KMS-11 (cell line): ENCODE data around the gene MED13L.

Source experiments
- H2AFZ ChIP-seq: fragments of 200-600 bp; sonication (generic); 2 replicates; pipeline ENCODE4 v1.6.1; 2016; ENCODE audit warnings: antibody characterized with exemption, mixed run types, low read depth
- H3K27ac ChIP-seq: fragments of 200-600 bp; sonication (generic); 2 replicates; pipeline ENCODE4 v1.6.1; 2016; ENCODE audit warnings: mild to moderate bottlenecking, mixed run types
- H3K27me3 ChIP-seq: fragments of 200-600 bp; sonication (generic); 2 replicates; pipeline ENCODE4 v1.6.1; 2017; ENCODE audit warnings: mild to moderate bottlenecking, low read depth, mixed run types, moderate library complexity; ENCODE audit not compliant: insufficient read depth
- H3K36me3 ChIP-seq: fragments of 200-600 bp; sonication (generic); 2 replicates; pipeline ENCODE4 v1.6.1; 2017; ENCODE audit warnings: mild to moderate bottlenecking, mixed run types; ENCODE audit not compliant: insufficient read depth
- H3K4me1 ChIP-seq: fragments of 200-600 bp; sonication (generic); 2 replicates; pipeline ENCODE4 v1.6.1; 2016; ENCODE audit warnings: mild to moderate bottlenecking, low read depth, mixed run types; ENCODE audit not compliant: poor library complexity, severe bottlenecking
- H3K4me2 ChIP-seq: fragments of 200-600 bp; sonication (generic); 2 replicates; pipeline ENCODE4 v1.7.0; 2016; ENCODE audit warnings: mild to moderate bottlenecking, mixed run types
- H3K4me3 ChIP-seq: fragments of 200-600 bp; sonication (generic); IDR thresholded peaks from 2 replicates; pipeline ENCODE4 v1.6.1; 2017; ENCODE audit warnings: low read depth, low read length, mixed read lengths; ENCODE audit not compliant: insufficient read depth
- H3K79me2 ChIP-seq: fragments of 200-600 bp; sonication (generic); 2 replicates; pipeline ENCODE4 v1.6.1; 2016; ENCODE audit warnings: low read depth, mixed run types; ENCODE audit not compliant: insufficient read depth
- H3K9ac ChIP-seq: fragments of 200-600 bp; sonication (generic); 2 replicates; pipeline ENCODE4 v1.6.1; 2016; ENCODE audit warnings: mild to moderate bottlenecking, mixed run types
- H4K20me1 ChIP-seq: fragments of 200-600 bp; sonication (generic); 2 replicates; pipeline ENCODE4 v1.6.1; 2016; ENCODE audit warnings: mild to moderate bottlenecking, mixed run types; ENCODE audit not compliant: insufficient read depth
- TF ChIP-seq, protein P1 (sequence below): fragments of 200-600 bp; sonication (generic); conservative IDR thresholded peaks from 2 replicates; pipeline ENCODE4 v1.6.1; 2017; ENCODE audit warnings: low read depth, mild to moderate bottlenecking, antibody characterized with exemption, low read length, moderate library complexity, mixed read lengths

MED13L gene

DNA sequence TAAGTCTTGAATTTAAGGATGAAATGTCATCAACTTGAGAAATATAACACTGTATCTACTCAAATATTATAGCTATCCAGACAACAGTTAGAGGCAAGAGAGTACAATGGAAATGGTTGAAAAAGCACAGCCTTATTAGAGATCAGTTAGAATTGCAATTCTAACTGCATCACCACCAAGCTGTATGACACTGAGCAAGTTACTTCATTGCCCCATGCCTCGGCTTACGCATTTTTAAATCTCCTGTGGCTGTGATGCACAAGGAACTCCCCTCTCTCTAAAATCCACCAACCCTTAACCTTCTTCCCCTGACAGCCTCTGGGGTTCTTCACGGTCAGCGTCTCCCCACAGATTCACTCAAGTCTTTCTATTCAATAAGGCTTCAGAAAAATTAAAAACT is 75.1 kb downstream of the MED13L start:
- TF ChIP-seq, protein P1, sequence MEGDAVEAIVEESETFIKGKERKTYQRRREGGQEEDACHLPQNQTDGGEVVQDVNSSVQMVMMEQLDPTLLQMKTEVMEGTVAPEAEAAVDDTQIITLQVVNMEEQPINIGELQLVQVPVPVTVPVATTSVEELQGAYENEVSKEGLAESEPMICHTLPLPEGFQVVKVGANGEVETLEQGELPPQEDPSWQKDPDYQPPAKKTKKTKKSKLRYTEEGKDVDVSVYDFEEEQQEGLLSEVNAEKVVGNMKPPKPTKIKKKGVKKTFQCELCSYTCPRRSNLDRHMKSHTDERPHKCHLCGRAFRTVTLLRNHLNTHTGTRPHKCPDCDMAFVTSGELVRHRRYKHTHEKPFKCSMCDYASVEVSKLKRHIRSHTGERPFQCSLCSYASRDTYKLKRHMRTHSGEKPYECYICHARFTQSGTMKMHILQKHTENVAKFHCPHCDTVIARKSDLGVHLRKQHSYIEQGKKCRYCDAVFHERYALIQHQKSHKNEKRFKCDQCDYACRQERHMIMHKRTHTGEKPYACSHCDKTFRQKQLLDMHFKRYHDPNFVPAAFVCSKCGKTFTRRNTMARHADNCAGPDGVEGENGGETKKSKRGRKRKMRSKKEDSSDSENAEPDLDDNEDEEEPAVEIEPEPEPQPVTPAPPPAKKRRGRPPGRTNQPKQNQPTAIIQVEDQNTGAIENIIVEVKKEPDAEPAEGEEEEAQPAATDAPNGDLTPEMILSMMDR: no peak

DNA sequence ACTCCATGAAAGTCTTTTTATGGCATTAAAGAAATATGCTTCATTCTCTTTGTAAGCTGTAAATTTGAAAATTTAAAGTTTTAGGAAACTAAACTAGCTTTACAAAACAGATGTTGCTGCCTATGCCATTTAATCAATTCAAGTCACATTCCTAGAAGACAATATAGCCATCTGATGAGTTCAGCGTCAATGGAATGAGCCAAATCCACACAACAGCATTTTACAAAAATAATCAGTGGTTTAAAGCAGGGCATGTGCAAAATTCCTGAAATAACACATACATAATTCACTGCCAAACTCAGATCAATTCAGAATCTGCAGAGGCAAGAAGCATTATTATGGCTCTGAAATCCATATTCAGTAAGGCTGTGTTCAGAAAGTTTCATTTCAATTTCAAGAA is 75.6 kb downstream of the MED13L start:
- no peak overlapping the region for H3K27ac ChIP-seq
- TF ChIP-seq, protein P1: no peak
- peaks cover 56% of the 10 kb centered on the region for H3K79me2 ChIP-seq
- H3K9ac ChIP-seq: no peak overlapping the region
- no peak overlapping the region for H3K4me3 ChIP-seq
- H2AFZ ChIP-seq: no peak overlapping the region
- H4K20me1 ChIP-seq: no peaks in the 10 kb centered on the region
- peaks cover 42% of the 10 kb centered on the region for H3K4me1 ChIP-seq
- H3K4me2 ChIP-seq: no peak overlapping the region
- no peaks in the 10 kb centered on the region for H3K36me3 ChIP-seq
- H3K27me3 ChIP-seq: no peaks in the 10 kb centered on the region

More for the DNA sequence above, 75.1 kb downstream of the MED13L start:
- no peak overlapping the region for H3K9ac ChIP-seq
- H4K20me1 ChIP-seq: 0 out of 2 replicates have a peak, but pooled peaks cover 1% of the 10 kb centered on the region
- H3K4me2 ChIP-seq: no peak overlapping the region
- no peak overlapping the region for H3K27ac ChIP-seq
- H3K4me3 ChIP-seq: no peak overlapping the region
- peaks cover 52% of the 10 kb centered on the region for H3K79me2 ChIP-seq
- no peaks in the 10 kb centered on the region for H3K36me3 ChIP-seq
- no peak overlapping the region for H2AFZ ChIP-seq
- H3K27me3 ChIP-seq: no peaks in the 10 kb centered on the region
- H3K4me1 ChIP-seq: peaks cover 37% of the 10 kb centered on the region

DNA sequence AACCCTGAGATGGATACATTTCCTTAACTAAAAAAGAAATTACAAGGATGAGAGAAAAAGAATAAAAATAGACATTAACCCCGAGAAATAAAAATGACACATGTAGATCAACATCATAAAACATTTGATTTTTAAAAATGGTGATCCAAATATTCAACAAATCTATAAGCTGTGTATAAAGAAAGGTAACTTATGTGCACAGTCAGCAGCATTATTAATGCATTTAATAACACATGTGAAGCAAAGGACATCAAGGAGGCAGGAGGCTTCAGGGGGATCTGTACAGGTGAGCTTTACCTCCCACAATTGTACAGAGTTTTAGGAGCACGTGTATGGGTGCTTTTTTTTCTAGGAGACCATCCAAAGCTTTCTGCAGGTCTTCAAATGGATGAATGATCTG is 76.1 kb downstream of the MED13L start:
- no peaks in the 10 kb centered on the region for H3K27me3 ChIP-seq
- no peak overlapping the region for H2AFZ ChIP-seq
- H3K4me2 ChIP-seq: no peak overlapping the region
- no peak overlapping the region for H3K4me3 ChIP-seq
- H4K20me1 ChIP-seq: no peaks in the 10 kb centered on the region
- H3K9ac ChIP-seq: no peak overlapping the region
- H3K79me2 ChIP-seq: peaks cover 56% of the 10 kb centered on the region
- no peaks in the 10 kb centered on the region for H3K36me3 ChIP-seq
- TF ChIP-seq, protein P1: no peak
- H3K4me1 ChIP-seq: peaks cover 48% of the 10 kb centered on the region
- no peak overlapping the region for H3K27ac ChIP-seq

DNA sequence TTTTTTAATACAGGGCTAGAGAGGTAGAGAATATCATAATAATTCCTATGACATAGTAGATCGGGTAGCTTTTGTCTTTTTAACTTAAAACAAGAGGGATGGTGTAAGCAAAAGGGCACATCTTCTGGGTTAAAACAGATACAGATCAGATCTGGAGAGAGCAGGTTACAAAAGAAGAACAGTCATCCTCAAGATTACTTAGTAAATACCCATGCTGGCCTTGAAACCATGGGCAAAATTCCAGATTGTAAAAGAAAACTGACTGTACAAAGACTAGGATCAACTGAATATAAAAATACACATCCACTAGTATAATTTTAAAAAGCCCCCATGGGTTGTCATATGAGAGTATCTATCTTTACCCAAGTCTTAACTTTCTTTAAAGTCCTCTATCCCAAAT is 76.7 kb downstream of the MED13L start:
- no peak overlapping the region for H3K27ac ChIP-seq
- no peaks in the 10 kb centered on the region for H3K27me3 ChIP-seq
- no peaks in the 10 kb centered on the region for H4K20me1 ChIP-seq
- peaks cover 55% of the 10 kb centered on the region for H3K79me2 ChIP-seq
- H3K9ac ChIP-seq: no peak overlapping the region
- H3K4me2 ChIP-seq: no peak overlapping the region
- H3K4me1 ChIP-seq: peaks cover 53% of the 10 kb centered on the region
- TF ChIP-seq, protein P1: no peak
- H3K36me3 ChIP-seq: no peaks in the 10 kb centered on the region
- no peak overlapping the region for H2AFZ ChIP-seq
- H3K4me3 ChIP-seq: no peak overlapping the region
